Urinary bladder (tissue), 4 donors: ENCODE data around the gene ODC1. TPM values are rescaled to one million over a fixed set of nuclear protein-coding genes. Genes with fewer than 3 reads are reported as not detected.
"Not testable (repeated sequence)": the region's sequence is repeated elsewhere in the genome, so short reads cannot be mapped to it uniquely, and the experiment has no call there.

Source experiments
- DNase-seq: peaks from one replicate; pipeline ENCODE4 v3.0.0-alpha.2; 2015; ENCODE audit errors: extremely low spot score
- H3K27ac ChIP-seq: one replicate; pipeline ENCODE4 v1.5.1; 2013; ENCODE audit warnings: low read depth, mild to moderate bottlenecking, moderate library complexity
- H3K36me3 ChIP-seq: one replicate; pipeline ENCODE4 v1.6.1; 2013; ENCODE audit warnings: mild to moderate bottlenecking, moderate library complexity; ENCODE audit not compliant: insufficient read depth
- H3K4me1 ChIP-seq: one replicate; pipeline ENCODE4 v1.6.1; 2013; ENCODE audit warnings: mild to moderate bottlenecking, moderate library complexity; ENCODE audit not compliant: insufficient read depth
- H3K4me3 ChIP-seq: one replicate; pipeline ENCODE4 v1.5.1; 2013; ENCODE audit warnings: low read depth, low read length
- WGBS: extraction: QIAGEN DNeasy Blood & Tissue Kit; methylation state at CpG from one replicate; pipeline ENCODE4 v1.1.7; 2013; 5-methylcytosine and 5-hydroxymethylcytosine counted together
- polyA plus RNA-seq: library from polyadenylated mRNA; stranded (reverse); fragments of 200-250 nt; gene quantifications from one replicate; pipeline ENCODE4 v1.2.3, GENCODE V29; 2013
- total RNA-seq: library from RNA; depleted of rRNA; stranded (reverse); fragments of >200 nt; gene quantifications from one replicate; pipeline ENCODE4 v1.2.3, GENCODE V29; 2014
- donor health status: healthy with polysubstance abuse.
- donor health status: healthy.

ODC1 gene
- total RNA-seq (68.3 TPM), polyA plus RNA-seq (62.6 TPM)

DNA sequence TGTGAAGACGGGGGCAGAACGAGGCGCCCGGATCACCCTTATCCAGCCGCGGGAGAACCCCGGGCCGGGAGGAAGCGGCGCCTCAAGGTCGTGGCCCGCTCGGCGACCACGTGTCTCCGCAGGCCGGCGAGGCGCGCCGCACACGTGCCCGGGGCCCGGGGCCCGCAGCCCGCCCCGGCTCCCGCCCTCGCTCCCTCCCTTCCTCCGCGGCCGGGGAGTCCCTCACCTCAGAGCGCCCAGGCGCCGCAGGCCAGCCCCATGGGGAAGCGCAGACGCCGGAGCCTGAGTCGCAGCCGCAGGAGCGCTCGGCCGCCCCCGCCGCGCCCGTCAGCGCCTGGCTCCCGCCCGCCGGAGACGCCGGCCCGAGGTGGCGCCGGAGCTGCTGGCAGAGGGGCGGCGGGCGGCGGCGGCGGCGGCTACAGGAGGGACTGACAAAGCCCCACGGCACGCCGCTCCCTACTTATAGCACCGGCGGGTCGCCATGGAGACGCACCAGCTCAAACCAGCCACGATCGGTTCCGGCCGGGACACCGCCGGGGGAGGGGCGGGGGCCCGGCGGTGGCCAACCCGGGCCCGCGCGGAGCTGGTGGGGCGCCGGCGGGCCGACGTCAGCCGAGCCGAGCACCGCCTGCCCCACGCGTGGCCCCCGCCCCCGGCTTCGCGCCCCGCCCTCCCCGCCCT, at the start of gene ODC1:
ODC1 (minus strand) TSS at position 433 of the 681 bp plus-strand sequence. CDS start 3,295 bp downstream, outside the sequence.
- Histone ChIP-seq H3K4me3 (peak within 1 kb of the TSS; percentile 72), H3K4me1 (no peaks in the 10 kb centered on the region), H3K27ac (peak within 1 kb of the TSS; percentile 97), H3K36me3 (no peaks in the 10 kb centered on the region)
- under 1% methylated on average over 96 of the region's 99 CpGs for WGBS
- DNase-seq: peak; percentile 76

DNA sequence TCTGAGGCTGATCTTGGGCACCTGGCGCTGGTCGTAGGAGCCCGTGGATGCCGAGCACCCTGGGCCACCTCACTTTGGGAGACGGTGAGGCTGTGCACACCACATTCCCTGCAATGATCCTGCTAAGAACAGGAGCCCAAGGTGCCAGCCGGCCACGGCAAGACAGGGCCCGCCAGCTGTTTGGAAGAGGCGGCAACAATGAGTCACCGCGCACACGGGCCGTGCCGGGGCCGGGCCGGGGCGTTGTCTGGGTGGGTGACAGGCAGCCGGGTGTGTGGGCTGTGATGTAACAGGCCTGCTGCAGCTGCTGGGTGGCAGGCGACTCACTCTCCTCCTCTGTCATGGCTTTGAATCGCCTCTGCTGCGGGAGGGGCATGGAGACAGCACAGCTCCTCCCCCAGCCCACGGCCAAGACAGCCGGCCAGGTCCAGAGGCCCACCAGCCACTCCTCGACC, 49.7 kb upstream of the ODC1 start:
- DNase-seq: peak; percentile 40
- H3K4me1 ChIP-seq: no peaks in the 10 kb centered on the region
- H3K4me3 ChIP-seq: no peak overlapping the region
- 42% methylated on average over 24 of the region's 24 CpGs for WGBS
- no peak overlapping the region for H3K27ac ChIP-seq
- no peaks in the 10 kb centered on the region for H3K36me3 ChIP-seq

DNA sequence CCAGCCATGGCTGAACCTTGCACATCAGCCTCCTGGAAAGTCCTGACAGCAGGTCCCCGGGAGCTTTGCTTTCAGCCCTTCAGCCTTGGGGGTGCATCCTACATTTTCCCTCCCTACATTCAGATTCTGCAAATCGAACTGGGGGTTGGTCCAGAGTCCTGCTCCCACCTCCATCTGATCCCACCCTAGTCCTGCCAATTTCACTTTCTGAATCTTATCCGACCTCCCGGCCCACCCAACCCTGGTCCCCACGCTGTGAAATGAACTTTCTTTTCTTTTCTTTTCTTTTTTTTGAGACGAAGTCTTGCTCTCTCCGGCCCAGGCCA, 47.8 kb upstream of the ODC1 start:
- Histone ChIP-seq H3K4me3 (no peak overlapping the region), H3K4me1 (no peaks in the 10 kb centered on the region), H3K36me3 (no peaks in the 10 kb centered on the region), H3K27ac (no peak overlapping the region)
- 74% methylated on average over 7 of the region's 7 CpGs for WGBS
- no peak for DNase-seq

DNA sequence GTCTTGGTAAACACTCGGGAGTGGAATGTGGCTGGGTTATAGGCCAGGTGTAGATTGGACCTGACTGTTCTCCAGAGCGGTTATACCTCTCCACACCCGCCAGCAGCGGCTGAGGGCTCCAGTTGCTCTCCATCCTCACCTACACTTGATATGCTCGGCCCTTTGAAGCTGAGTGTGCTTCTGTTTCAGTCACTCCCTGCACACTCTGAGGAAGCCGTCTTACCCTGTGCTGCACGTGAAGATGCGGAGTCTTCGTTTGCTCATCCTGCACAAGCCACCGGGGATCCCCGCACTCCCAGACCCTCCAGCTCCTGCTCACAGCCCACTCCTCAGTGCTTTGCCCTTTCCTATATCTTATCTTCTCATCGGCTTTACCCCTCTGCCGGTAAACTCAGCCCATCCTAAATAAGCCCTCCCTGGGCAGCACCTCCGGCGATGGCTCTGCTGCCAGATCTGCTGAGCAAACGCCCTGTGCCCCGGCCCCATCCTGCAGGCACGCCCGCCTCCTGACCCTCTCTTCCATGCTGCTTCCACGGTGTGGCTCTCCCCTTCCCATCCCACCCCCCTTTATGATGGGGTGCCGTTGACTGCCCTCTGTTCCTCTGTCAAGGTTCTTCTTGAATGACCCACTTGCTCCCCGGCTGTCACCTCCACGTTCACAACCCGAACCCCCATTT, 47.3 kb upstream of the ODC1 start:
- H3K27ac ChIP-seq: no peak overlapping the region
- H3K36me3 ChIP-seq: no peaks in the 10 kb centered on the region
- no peaks in the 10 kb centered on the region for H3K4me1 ChIP-seq
- H3K4me3 ChIP-seq: no peak overlapping the region
- DNase-seq: no peak
- WGBS: 61% methylated on average over 24 of the region's 24 CpGs

DNA sequence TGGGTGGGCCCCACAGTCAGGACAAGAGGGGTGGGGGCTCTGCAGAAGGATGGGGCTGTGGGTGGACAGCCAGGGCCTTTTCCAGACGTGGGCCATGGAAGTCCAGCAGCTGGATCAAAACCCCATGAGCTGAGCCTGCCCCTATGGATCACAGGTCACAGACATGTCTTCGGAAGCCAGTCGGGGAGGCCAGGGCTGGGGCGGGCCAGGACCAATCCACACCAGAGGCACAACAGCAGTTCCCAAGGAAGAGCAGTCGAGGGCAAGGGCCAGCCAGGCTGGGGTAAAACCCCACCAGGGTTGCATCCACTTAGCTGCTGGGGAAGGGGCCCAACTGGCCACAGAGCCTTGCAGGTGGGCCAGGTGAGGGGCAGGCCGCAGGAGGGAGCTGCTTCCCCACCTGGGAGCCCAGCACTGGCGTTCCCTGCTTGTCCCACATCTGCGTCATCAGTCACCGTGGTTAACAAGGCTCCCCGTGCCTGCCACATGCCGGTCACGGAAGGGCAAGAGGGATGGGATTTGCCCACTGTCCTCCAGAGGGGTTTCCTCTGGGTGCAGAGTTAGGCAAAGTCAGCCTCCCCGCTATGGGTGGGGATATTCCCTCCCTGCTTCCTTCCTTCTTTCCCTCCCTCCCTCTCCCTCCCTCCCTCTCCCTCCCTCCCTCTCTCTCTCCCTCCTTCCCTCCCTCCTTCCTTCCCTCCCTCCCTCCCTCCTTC, 46.4 kb upstream of the ODC1 start:
- 77% methylated on average over 13 of the region's 13 CpGs for WGBS
- H3K4me1 ChIP-seq: no peaks in the 10 kb centered on the region
- no peak for DNase-seq

DNA sequence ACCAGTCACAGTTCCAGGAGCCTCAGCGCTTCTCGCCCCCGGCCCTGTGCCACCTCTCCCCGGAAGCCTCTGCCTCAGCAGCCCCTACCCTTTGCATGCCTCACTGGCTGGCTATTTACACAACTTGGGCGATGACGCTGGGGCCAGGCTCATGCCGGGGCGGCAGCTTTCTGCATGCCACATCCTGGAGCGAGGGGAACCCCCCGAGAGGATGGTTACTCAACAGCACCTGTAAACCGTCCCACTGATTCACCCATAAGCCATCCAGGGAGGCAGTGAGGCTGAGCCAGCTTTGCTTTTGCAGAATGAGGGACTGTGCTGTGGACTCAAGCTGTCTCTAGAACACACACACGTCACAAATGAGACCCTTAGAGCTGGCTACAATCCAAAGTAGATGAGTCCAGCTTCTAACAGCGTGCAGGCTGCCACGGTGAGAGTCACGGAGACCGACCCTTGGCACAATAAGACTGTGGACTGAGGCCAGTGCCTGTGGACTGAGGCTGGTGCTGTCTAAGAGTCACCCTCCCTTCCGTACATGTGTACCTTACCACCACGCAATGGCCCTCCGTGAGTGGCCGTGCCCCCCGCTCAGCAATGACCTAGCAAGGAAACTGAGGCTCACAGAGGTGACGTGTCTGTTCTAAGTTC, 45.6 kb upstream of the ODC1 start:
- Histone ChIP-seq H3K36me3 (no peaks in the 10 kb centered on the region), H3K4me3 (no peak overlapping the region), H3K4me1 (no peaks in the 10 kb centered on the region), H3K27ac (no peak overlapping the region)
- DNase-seq: peak; percentile 23
- WGBS: 73% methylated on average over 22 of the region's 22 CpGs

More for the DNA sequence above, 46.4 kb upstream of the ODC1 start:
- Histone ChIP-seq H3K4me3 (no peak overlapping the region), H3K27ac (no peak overlapping the region), H3K36me3 (no peaks in the 10 kb centered on the region)

DNA sequence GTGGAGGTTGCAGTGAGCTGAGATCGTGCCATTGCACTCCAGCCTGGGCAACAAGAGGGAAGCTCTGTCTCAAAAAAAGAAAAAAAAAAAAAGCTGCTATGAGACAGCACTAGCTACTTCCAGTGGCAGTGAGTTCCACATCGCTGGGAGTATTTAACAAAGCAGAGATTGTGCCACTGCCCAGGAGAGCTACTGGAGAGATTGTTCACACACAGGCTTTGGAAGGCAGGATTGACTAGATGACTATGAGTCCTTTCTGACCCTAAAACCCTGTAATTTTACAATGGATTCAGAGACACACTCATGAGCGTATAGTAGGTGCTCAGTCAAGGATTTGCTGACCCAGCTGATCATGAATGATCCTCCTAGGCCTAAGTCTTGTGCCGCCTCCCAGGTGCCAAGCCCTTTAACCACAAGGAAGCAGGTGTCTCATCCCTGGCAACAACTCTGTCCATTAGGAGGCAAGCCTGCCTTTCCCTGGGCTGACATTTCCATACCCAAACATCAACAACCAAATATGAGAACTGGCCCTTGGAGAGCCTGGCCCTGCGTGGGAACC, 45.0 kb upstream of the ODC1 start:
- WGBS: 85% methylated on average over 5 of the region's 5 CpGs
- DNase-seq: no peak
- H3K27ac ChIP-seq: no peak overlapping the region
- no peaks in the 10 kb centered on the region for H3K36me3 ChIP-seq
- no peak overlapping the region for H3K4me3 ChIP-seq
- no peaks in the 10 kb centered on the region for H3K4me1 ChIP-seq

DNA sequence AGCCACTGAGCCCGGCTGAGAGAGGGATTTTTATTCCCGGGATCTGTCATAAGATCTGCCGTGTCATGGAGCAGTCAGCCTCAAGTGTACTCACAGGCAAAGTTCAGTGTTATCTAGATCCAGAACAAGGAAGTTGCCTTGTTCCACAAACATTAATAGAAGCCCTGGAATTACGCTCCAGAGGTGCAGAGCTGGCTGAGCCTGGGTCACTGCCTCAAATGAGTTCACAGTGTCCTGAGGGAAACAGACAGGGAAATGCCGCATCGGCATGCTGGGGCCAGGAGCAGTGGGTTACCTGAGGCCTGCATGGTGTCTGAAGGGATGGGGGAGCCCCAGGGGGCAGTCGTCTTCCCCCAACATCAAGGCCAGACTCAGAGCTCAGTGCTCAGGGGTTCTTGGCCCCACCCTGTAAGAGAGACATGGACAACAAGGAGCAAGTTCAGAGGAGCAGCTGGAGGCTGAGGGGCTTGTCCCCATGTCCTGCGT, 42.7 kb upstream of the ODC1 start:
- no peak for DNase-seq
- H3K36me3 ChIP-seq: no peaks in the 10 kb centered on the region
- no peak overlapping the region for H3K4me3 ChIP-seq
- no peak overlapping the region for H3K27ac ChIP-seq
- H3K4me1 ChIP-seq: no peaks in the 10 kb centered on the region
- 83% methylated on average over 8 of the region's 8 CpGs for WGBS

DNA sequence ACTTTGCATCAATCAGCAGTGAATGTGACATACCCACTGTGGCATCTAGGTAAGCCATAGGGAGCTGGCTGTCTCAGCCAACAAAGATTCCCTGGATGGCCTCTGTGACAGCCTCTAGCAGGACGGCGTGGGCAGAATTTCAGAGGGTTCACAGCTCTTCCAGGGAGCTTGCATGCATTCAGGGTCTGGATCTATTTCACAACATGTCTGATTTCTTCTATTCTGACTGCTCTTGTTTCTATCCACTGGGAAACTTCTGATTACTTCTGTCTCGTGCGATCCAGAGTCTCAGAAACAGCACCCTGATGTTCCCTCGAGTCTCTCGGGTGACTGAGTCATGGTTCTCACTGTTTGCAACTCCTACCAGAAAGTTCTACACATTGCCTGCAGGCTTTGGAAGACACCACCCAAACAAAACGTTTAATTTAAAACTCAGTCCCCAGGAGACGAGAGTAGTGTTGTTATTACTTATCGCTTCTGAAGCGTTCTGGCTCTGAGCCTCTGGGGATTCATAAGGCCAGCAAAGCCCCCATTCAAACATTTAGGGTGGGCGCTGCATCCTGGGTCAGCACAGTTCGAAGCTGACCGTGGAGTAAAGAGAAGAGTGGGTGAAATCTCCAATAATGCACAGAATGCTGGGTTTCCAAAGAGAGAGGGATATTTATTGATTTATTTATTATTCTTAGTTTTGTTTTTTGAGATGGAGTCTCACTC, 41.9 kb upstream of the ODC1 start:
- no peaks in the 10 kb centered on the region for H3K36me3 ChIP-seq
- no peaks in the 10 kb centered on the region for H3K4me1 ChIP-seq
- 73% methylated on average over 13 of the region's 13 CpGs for WGBS
- no peak for DNase-seq
- H3K4me3 ChIP-seq: no peak overlapping the region
- no peak overlapping the region for H3K27ac ChIP-seq

DNA sequence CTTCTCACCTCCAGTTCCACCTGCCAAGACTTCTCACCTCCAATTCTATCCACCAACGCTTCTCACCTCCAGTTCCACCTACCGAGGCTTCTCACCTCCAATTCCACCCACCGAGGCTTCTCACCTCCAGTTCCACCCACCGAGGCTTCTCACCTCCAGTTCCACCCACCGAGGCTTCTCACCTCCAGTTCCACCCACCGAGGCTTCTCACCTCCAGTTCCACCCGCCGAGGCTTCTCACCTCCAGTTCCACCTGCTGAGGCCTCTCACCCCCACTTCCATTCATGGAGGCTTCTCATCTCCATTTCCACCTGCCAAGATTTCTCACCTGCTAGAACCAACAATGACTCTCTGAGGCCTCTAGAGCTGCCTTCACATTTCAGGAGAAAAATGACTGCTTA, 40.0 kb upstream of the ODC1 start:
- WGBS: 90% methylated on average over 8 of the region's 8 CpGs
- not testable (repeated sequence) for DNase-seq, H3K27ac ChIP-seq, H3K4me3 ChIP-seq, H3K4me1 ChIP-seq, H3K36me3 ChIP-seq

DNA sequence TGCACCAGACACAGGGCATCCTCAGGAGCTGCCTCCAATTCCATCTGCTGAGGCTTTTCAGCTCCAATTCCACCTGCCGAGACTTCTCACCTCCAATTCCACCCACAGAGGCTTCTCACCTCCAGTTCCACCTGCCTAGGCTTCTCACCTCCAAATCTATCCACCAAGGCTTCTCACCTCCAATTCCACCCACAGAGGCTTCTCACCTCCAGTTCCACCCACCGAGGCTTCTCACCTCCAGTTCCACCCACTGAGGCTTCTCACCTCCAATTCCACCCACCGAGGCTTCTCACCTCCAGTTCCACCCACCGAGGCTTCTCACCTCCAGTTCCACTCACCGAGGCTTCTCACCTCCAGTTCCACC, 39.6 kb upstream of the ODC1 start:
- H3K4me1 ChIP-seq, H3K27ac ChIP-seq, DNase-seq, H3K36me3 ChIP-seq, H3K4me3 ChIP-seq: not testable (repeated sequence)
- 86% methylated on average over 4 of the region's 5 CpGs for WGBS

DNA sequence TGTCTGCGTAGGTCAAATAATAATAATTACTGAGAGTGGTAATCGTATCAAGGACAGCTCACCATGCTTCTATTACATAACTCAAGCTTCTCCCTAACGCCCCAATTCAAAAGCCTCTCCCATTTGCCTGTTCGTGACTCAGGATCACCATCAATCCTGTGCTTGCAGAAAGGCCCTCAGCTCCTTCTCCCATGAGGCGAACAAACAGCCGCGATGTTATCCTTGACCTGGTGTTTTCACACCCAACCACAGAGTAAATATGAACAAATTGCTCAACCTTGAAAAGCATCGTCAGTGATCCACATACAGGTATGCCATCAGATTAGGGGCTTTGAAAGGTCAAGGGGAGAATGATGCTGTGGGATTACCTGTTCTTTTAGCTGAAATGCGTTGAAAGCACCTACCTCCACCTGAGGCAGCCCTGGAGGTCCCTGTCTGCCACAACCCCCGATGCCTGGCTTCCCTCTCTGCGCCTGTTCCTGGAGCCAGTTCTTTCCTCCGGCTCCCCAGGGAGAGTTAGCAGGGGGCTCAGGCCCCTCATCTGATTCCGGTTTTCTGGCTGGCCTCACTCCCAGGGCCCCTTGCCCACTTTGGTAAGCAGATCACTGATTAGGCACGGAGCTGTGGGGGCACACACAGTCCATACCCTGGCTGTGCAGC, 39.1 kb upstream of the ODC1 start:
- 65% methylated on average over 14 of the region's 14 CpGs for WGBS
- Histone ChIP-seq H3K36me3 (no peaks in the 10 kb centered on the region), H3K4me1 (no peaks in the 10 kb centered on the region), H3K27ac (no peak overlapping the region), H3K4me3 (no peak overlapping the region)
- no peak for DNase-seq
